Neuronal stem cell (in vitro differentiated cells): ENCODE data around the gene SH3GL2.

ENCODE experiments used
- DNase-seq: peaks from one replicate; pipeline ENCODE4 v3.0.0-alpha.2; 2013; ENCODE audit warnings: low spot score
- H2AFZ ChIP-seq: one replicate; pipeline ENCODE4 v1.6.1; 2013; ENCODE audit warnings: mild to moderate bottlenecking, low read length, inconsistent platforms
- H2AK5ac ChIP-seq: 2 replicates; pipeline ENCODE4 v1.6.1; 2013; ENCODE audit warnings: low read depth, mild to moderate bottlenecking, inconsistent platforms, low read length, moderate library complexity, mixed read lengths
- H2BK120ac ChIP-seq: 2 replicates; pipeline ENCODE4 v1.6.1; 2013; ENCODE audit warnings: low read depth, mild to moderate bottlenecking, inconsistent platforms, low read length, moderate library complexity, mixed read lengths
- H2BK12ac ChIP-seq: one replicate; pipeline ENCODE4 v1.6.1; 2013; ENCODE audit warnings: low read length, inconsistent platforms
- H2BK15ac ChIP-seq: 2 replicates; pipeline ENCODE4 v1.6.1; 2013; ENCODE audit warnings: mild to moderate bottlenecking, low read length, inconsistent platforms, mixed read lengths
- H2BK5ac ChIP-seq: one replicate; pipeline ENCODE4 v1.6.1; 2013; ENCODE audit warnings: inconsistent platforms, mild to moderate bottlenecking, low read length, moderate library complexity
- H3K14ac ChIP-seq: one replicate; pipeline ENCODE4 v1.6.1; 2013; ENCODE audit warnings: low read length, inconsistent platforms
- H3K18ac ChIP-seq: 2 replicates; pipeline ENCODE4 v1.6.1; 2013; ENCODE audit warnings: low read length, inconsistent platforms
- H3K23ac ChIP-seq: 2 replicates; pipeline ENCODE4 v1.6.1; 2013; ENCODE audit warnings: low read depth, mild to moderate bottlenecking, mixed read lengths, low read length, inconsistent platforms; ENCODE audit not compliant: poor library complexity
- H3K27ac ChIP-seq: replicated peaks from 3 replicates; pipeline ENCODE4 v1.5.1; 2013; ENCODE audit warnings: low read length, inconsistent platforms
- H3K27me3 ChIP-seq, 3 experiments: 2 replicates each; pipeline ENCODE4 v1.6.1; 2013; ENCODE audit warnings: low read length in 3 of 3, mild to moderate bottlenecking in 2 of 3, inconsistent platforms in 1 of 3, low read depth in 1 of 3, mixed read lengths in 1 of 3, moderate library complexity in 1 of 3; ENCODE audit not compliant: control insufficient read depth in 3 of 3, insufficient read depth in 3 of 3
- H3K36me3 ChIP-seq, 2 donors: replicated peaks in 1 of 2; 2 replicates each; pipeline ENCODE4 v1.6.1; 2013; ENCODE audit warnings: low read length in 2 of 2; ENCODE audit not compliant: control insufficient read depth in 2 of 2, insufficient read depth in 2 of 2
- H3K4ac ChIP-seq: 2 replicates; pipeline ENCODE4 v1.6.1; 2013; ENCODE audit warnings: inconsistent platforms, mild to moderate bottlenecking, low read length, moderate library complexity
- H3K4me1 ChIP-seq, 2 donors: 1 replicate in 1 of 2; 2 replicates in 1 of 2; pipeline ENCODE4 v1.6.1; 2013; ENCODE audit warnings: low read length in 2 of 2, low read depth in 1 of 2; ENCODE audit not compliant: control insufficient read depth in 2 of 2, insufficient read depth in 1 of 2
- H3K4me2 ChIP-seq: one replicate; pipeline ENCODE4 v1.6.1; 2013; ENCODE audit warnings: mild to moderate bottlenecking, low read length, inconsistent platforms; ENCODE audit not compliant: insufficient read depth, poor library complexity, severe bottlenecking
- H3K4me3 ChIP-seq, 2 donors: 2 replicates each; pipeline ENCODE4 v1.5.1; 2013; ENCODE audit warnings: low read length in 2 of 2, mild to moderate bottlenecking in 2 of 2, inconsistent platforms in 1 of 2, moderate library complexity in 1 of 2
- H3K79me1 ChIP-seq: one replicate; pipeline ENCODE4 v1.6.1; 2013; ENCODE audit warnings: low read depth, mild to moderate bottlenecking, inconsistent platforms, low read length, moderate library complexity
- H3K9ac ChIP-seq: one replicate; pipeline ENCODE4 v1.6.1; 2013; ENCODE audit warnings: mild to moderate bottlenecking, low read depth, low read length, inconsistent platforms; ENCODE audit not compliant: poor library complexity
- H3K9me3 ChIP-seq, 2 donors: replicated peaks in 1 of 2; 2 replicates each; pipeline versions ENCODE3 to v1.6.1; 2013; ENCODE audit warnings: low read length in 2 of 2, mild to moderate bottlenecking in 2 of 2, inconsistent platforms in 1 of 2, low read depth in 1 of 2, mixed read lengths in 1 of 2, moderate library complexity in 1 of 2; ENCODE audit not compliant: control insufficient read depth in 2 of 2, insufficient read depth in 1 of 2
- H4K8ac ChIP-seq: one replicate; pipeline ENCODE4 v1.6.1; 2013; ENCODE audit warnings: low read depth, mild to moderate bottlenecking, inconsistent platforms, low read length, moderate library complexity
- H4K91ac ChIP-seq: one replicate; pipeline ENCODE4 v1.6.1; 2013; ENCODE audit warnings: low read length, low read depth, mild to moderate bottlenecking, inconsistent platforms; ENCODE audit not compliant: poor library complexity
- WGBS, 2 donors: extraction: QIAGEN DNeasy Blood & Tissue Kit; methylation state at CpG; one replicate each; pipeline ENCODE4 v1.1.7; 2013; ENCODE audit warnings: missing lambda C conversion rate in 2 of 2, mixed read lengths in 1 of 2; ENCODE audit not compliant: insufficient read length in 2 of 2, insufficient replicate concordance in 1 of 2; ENCODE audit errors: extremely low coverage in 2 of 2; 5-methylcytosine and 5-hydroxymethylcytosine counted together

Gene SH3GL2

GRCh38 chr9:17632994-17633393, 54.1 kb downstream of the SH3GL2 start:
- Histone ChIP-seq H3K4me1 (peaks cover 0 to 1% of the 10 kb centered on the region in 2 donors), H2BK12ac (no peak overlapping the region), H3K23ac (no peak overlapping the region), H3K79me1 (no peaks in the 10 kb centered on the region), H4K8ac (no peak overlapping the region), H3K4me3 (no peak overlapping the region), H2AK5ac (no peak overlapping the region), H2BK5ac (no peak overlapping the region), H2BK120ac (no peak overlapping the region), H3K36me3 (no peaks in the 10 kb centered on the region), H2BK15ac (no peak overlapping the region), H3K9me3 (no peaks in the 10 kb centered on the region), H3K4me2 (no peak overlapping the region), H3K27me3 (no peaks in the 10 kb centered on the region), H3K4ac (no peak overlapping the region), H3K14ac (no peak overlapping the region), H3K9ac (no peak overlapping the region), H2AFZ (no peak overlapping the region), H3K18ac (no peak overlapping the region), H3K27ac (no peak overlapping the region), H4K91ac (no peak overlapping the region)
- no CpG with 5 or more reads among the region's 2 CpGs for WGBS, 2 donors
- no peak for DNase-seq

- H4K91ac ChIP-seq, result no peak overlapping the region
- H3K4ac ChIP-seq, result no peak overlapping the region
- no peaks in the 10 kb centered on the region for H3K27me3 ChIP-seq
- H2BK5ac ChIP-seq, result no peak overlapping the region
- H2BK15ac ChIP-seq, result no peak overlapping the region
- no peak overlapping the region for H3K14ac ChIP-seq
- no CpG with 5 or more reads among the region's 2 CpGs for WGBS, 2 donors
- no peak overlapping the region for H3K23ac ChIP-seq
- H3K4me2 ChIP-seq, result no peak overlapping the region
- peaks cover 0 to 1% of the 10 kb centered on the region in 2 donors for H3K4me1 ChIP-seq
- no peak overlapping the region for H3K9ac ChIP-seq
- no peak overlapping the region for H3K27ac ChIP-seq
- H3K79me1 ChIP-seq, result no peaks in the 10 kb centered on the region
- no peak overlapping the region for H2AFZ ChIP-seq
- H2AK5ac ChIP-seq, result no peak overlapping the region
- peaks cover 0 to 1% of the 10 kb centered on the region in 2 donors for H3K9me3 ChIP-seq
- no peak overlapping the region for H3K18ac ChIP-seq
- H2BK120ac ChIP-seq, result no peak overlapping the region
- H2BK12ac ChIP-seq, result no peak overlapping the region
- H4K8ac ChIP-seq, result no peak overlapping the region
- no peak for DNase-seq
- H3K4me3 ChIP-seq, result no peak overlapping the region
- H3K36me3 ChIP-seq, result no peaks in the 10 kb centered on the region
Measured at GRCh38 chr9:17635115-17635890, 56.4 kb downstream of the SH3GL2 start.

GRCh38 chr9:17636349-17636748, 57.5 kb downstream of the SH3GL2 start:
- Histone ChIP-seq H3K36me3 (no peaks in the 10 kb centered on the region), H3K9me3 (peaks cover 0 to 1% of the 10 kb centered on the region in 2 donors), H2AK5ac (no peak overlapping the region), H3K27me3 (no peaks in the 10 kb centered on the region), H3K14ac (no peak overlapping the region), H3K27ac (no peak overlapping the region), H3K4me1 (peaks cover 0 to 1% of the 10 kb centered on the region in 2 donors), H4K91ac (no peak overlapping the region), H2BK12ac (no peak overlapping the region), H3K4me2 (no peak overlapping the region), H3K4ac (no peak overlapping the region), H3K9ac (no peak overlapping the region), H3K18ac (no peak overlapping the region), H3K79me1 (no peaks in the 10 kb centered on the region), H2BK120ac (no peak overlapping the region), H2AFZ (no peak overlapping the region), H4K8ac (no peak overlapping the region), H2BK5ac (no peak overlapping the region), H3K23ac (no peak overlapping the region), H2BK15ac (no peak overlapping the region), H3K4me3 (no peak overlapping the region)
- no CpG with 5 or more reads among the region's 2 CpGs for WGBS, 2 donors
- no peak for DNase-seq

GRCh38 chr9:17636821-17637220, 58.0 kb downstream of the SH3GL2 start:
- Histone ChIP-seq H3K4me2 (no peak overlapping the region), H3K79me1 (no peaks in the 10 kb centered on the region), H3K14ac (no peak overlapping the region), H4K8ac (no peak overlapping the region), H3K27ac (no peak overlapping the region), H2AK5ac (no peak overlapping the region), H3K36me3 (no peaks in the 10 kb centered on the region), H2BK5ac (no peak overlapping the region), H2BK15ac (no peak overlapping the region), H3K23ac (no peak overlapping the region), H2BK120ac (no peak overlapping the region), H3K4ac (no peak overlapping the region), H3K18ac (no peak overlapping the region), H3K27me3 (no peaks in the 10 kb centered on the region), H3K9me3 (peaks cover 0 to 1% of the 10 kb centered on the region in 2 donors), H4K91ac (no peak overlapping the region), H2BK12ac (no peak overlapping the region), H3K4me3 (no peak overlapping the region), H3K4me1 (peaks cover 0 to 1% of the 10 kb centered on the region in 2 donors), H2AFZ (no peak overlapping the region), H3K9ac (no peak overlapping the region)
- no CpG with 5 or more reads among the region's 1 CpG for WGBS, 2 donors
- no peak for DNase-seq
